Heart right ventricle (tissue), 16 donors: ENCODE data around the gene PTGR2. TPM values are rescaled to one million over a fixed set of nuclear protein-coding genes. Genes with fewer than 3 reads are reported as not detected.
"Not testable (repeated sequence)": the region's sequence is repeated elsewhere in the genome, so short reads cannot be mapped to it uniquely, and the experiment has no call there.

Experiments used
- ATAC-seq, 8 donors: fragments of 200-7000 bp; cut with Tn5 transposase; one replicate each; pipeline ENCODE4 v1.9.1; 2020; ENCODE audit warnings: mild to moderate bottlenecking in 8 of 8, moderate library complexity in 8 of 8, moderate number of reproducible peaks in 1 of 8
- DNase-seq, 2 donors: peaks; one replicate each; pipeline ENCODE4 v3.0.0-alpha.2; 2020
- H3K27ac ChIP-seq, 10 donors: fragments of 200-600 bp; sonication (generic) in 2 of 10; one replicate each; pipeline versions ENCODE4 v1.5.0 to v1.8.0; 2020 to 2022; ENCODE audit warnings: mild to moderate bottlenecking in 3 of 10
- H3K27me3 ChIP-seq, 7 donors: fragments of 200-600 bp; one replicate each; pipeline ENCODE4 v1.8.0; 2021 to 2022; ENCODE audit warnings: mild to moderate bottlenecking in 2 of 7
- H3K36me3 ChIP-seq, 9 donors: fragments of 200-600 bp; sonication (generic) in 1 of 9; one replicate each; pipeline versions ENCODE4 v1.5.0 to v1.8.0; 2020 to 2022; ENCODE audit warnings: mild to moderate bottlenecking in 2 of 9
- H3K4me1 ChIP-seq, 9 donors: fragments of 200-600 bp; sonication (generic) in 1 of 9; one replicate each; pipeline versions ENCODE4 v1.5.0 to v1.8.0; 2020 to 2022; ENCODE audit warnings: mild to moderate bottlenecking in 4 of 9
- H3K4me3 ChIP-seq, 10 donors: fragments of 200-600 bp; sonication (generic) in 2 of 10; one replicate each; pipeline versions ENCODE4 v1.5.0 to v1.8.0; 2020 to 2022; ENCODE audit warnings: mild to moderate bottlenecking in 7 of 10, moderate library complexity in 2 of 10
- H3K9me3 ChIP-seq, 11 donors: fragments of 200-600 bp in 10 of 11; sonication (generic) in 2 of 11; one replicate each; pipeline versions ENCODE4 v1.5.0 to v1.8.0; 2013 to 2022; ENCODE audit warnings: mild to moderate bottlenecking in 2 of 11, control low read depth in 1 of 11, moderate library complexity in 1 of 11
- CTCF ChIP-seq, 9 donors: fragments of 200-600 bp; sonication (generic) in 2 of 9; IDR thresholded peaks; one replicate each; pipeline versions ENCODE4 v1.5.0 to v1.8.0; 2021 to 2022; ENCODE audit warnings: antibody characterized with exemption in 9 of 9, mild to moderate bottlenecking in 5 of 9, moderate library complexity in 1 of 9
- WGBS, 2 donors: extraction: QIAGEN DNeasy Blood & Tissue Kit; methylation state at CpG; one replicate each; pipeline ENCODE4 v1.1.7; 2013; ENCODE audit warnings: inconsistent platforms in 1 of 2; 5-methylcytosine and 5-hydroxymethylcytosine counted together
- intact Hi-C, 10 donors: fragments of 100-400 bp; cut with DNase I; formaldehyde crosslinking; loops; one replicate each; pipeline versions ENCODE4 v1.11.1 to v1.14.2; 2022
- polyA plus RNA-seq, 2 donors: library from polyadenylated mRNA; stranded (reverse); fragments of 200-250 nt; gene quantifications; one replicate each; pipeline ENCODE4 v1.2.3, GENCODE V29; 2013
- total RNA-seq, 10 donors: library from RNA; stranded (reverse); fragmentation: NEBNext Ultra II Directional in 3 of 10; extraction: Animal tissue kit (Norgen Biotek cat#: 25700) in 3 of 10; gene quantifications; one replicate each; pipeline versions ENCODE4 v1.2.1 to v1.2.4, GENCODE V29; 2021 to 2023
- donor health status: Arrhythmogenic right ventricular cardiomyopathy.
- donor health status: ischemic (EF 13 %, LVEDD 7.1; RV severe dilation, severe dysfunction).
- donor health status: healthy with polysubstance abuse.
- donor health status: DM: no; HTN: yes; CAD: no.
- donor health status: DM: no; HTN: no; CAD: no.
- donor health status: ischemic (EF 25% LVEDD 6.9; RV normal size, moderate dysfunction).
- donor health status: ischemic (EF 25% LVEDD 5.7; RV mildly dilated, moderate dysfunction).
- donor health status: healthy.
- donor health status: DM: yes; HTN: yes; CAD: no.
- donor health status: Ischemic cardiomyopathy.
- donor health status: ischemic (EF 35%, LVEDD 5.7; RV mildly dilated, moderate dysfunction).
- donor health status: nonischemic (EF 11% LVEDD 7.7; RV severe dilation, severe dysfunction).
- donor health status: DM: yes; HTN: yes; CAD: no.
- donor health status: PGD.
- donor health status: ischemic (EF 29% LVEDD 5.4; RV normal size, mild dysfunction).
- donor health status: nonischemic (EF 23%, LVEDD 6.1; RV moderate dilation, normal function).

The PTGR2 gene
- total and polyA plus RNA-seq, 12 donors = 9.5 to 48.7 (median 35.4) TPM

GRCh38 chr14:73863209-73863608, 11.6 kb downstream of the PTGR2 start:
- H3K36me3 ChIP-seq = peaks cover 0 to 91% (median 22%) of the 10 kb centered on the region in 9 donors
- TF ChIP-seq CTCF (IDR thresholded peaks at IDR 0.05) = no peak

GRCh38 chr14:73865534-73866113, 14.0 kb downstream of the PTGR2 start:
- Histone ChIP-seq H3K4me1 (no peaks in the 10 kb centered on the region), H3K36me3 (peaks cover 0 to 75% (median 22%) of the 10 kb centered on the region in 9 donors)
- intact Hi-C loops = no loop called here

More at GRCh38 chr14:73863209-73863608, 11.6 kb downstream of the PTGR2 start:
- no peak overlapping the region for H3K27ac ChIP-seq
- intact Hi-C loops = no loop called here
- ATAC-seq = no peak
- no peaks in the 10 kb centered on the region for H3K27me3 ChIP-seq
- no peak overlapping the region for H3K4me3 ChIP-seq
- DNase-seq = no peak
- 91 to 93% methylated on average over 2 of the region's 2 CpGs for WGBS, 2 donors
- H3K9me3 ChIP-seq = no peaks in the 10 kb centered on the region
- H3K4me1 ChIP-seq = no peaks in the 10 kb centered on the region

GRCh38 chr14:73869754-73870153, 18.1 kb downstream of the PTGR2 start:
- not testable (repeated sequence) for H3K27me3 ChIP-seq, H3K4me1 ChIP-seq

More at GRCh38 chr14:73865534-73866113, 14.0 kb downstream of the PTGR2 start:
- 92 to 93% methylated on average over 8 of the region's 8 CpGs for WGBS, 2 donors
- DNase-seq (no peak), ATAC-seq (no peak)
- H3K4me3 ChIP-seq = no peak overlapping the region
- H3K27me3 ChIP-seq = no peaks in the 10 kb centered on the region
- no peak for TF ChIP-seq CTCF (IDR thresholded peaks at IDR 0.05)
- no peaks in the 10 kb centered on the region for H3K9me3 ChIP-seq
- no peak overlapping the region for H3K27ac ChIP-seq

GRCh38 chr14:73870525-73871235, 19.0 kb downstream of the PTGR2 start:
- Histone ChIP-seq H3K4me1 (no peaks in the 10 kb centered on the region), H3K9me3 (no peaks in the 10 kb centered on the region), H3K4me3 (no peak overlapping the region), H3K36me3 (peaks cover 0 to 70% (median 0%) of the 10 kb centered on the region in 9 donors), H3K27me3 (no peaks in the 10 kb centered on the region), H3K27ac (no peak overlapping the region)
- no peak for TF ChIP-seq CTCF (IDR thresholded peaks at IDR 0.05)
- intact Hi-C loops = no loop called here
- ATAC-seq (no peak), DNase-seq (no peak)
- 96 to 100% methylated on average over 2 of the region's 2 CpGs for WGBS, 2 donors

More at GRCh38 chr14:73869754-73870153, 18.1 kb downstream of the PTGR2 start:
- DNase-seq, ATAC-seq, H3K9me3 ChIP-seq, intact Hi-C loops, H3K27ac ChIP-seq, H3K4me3 ChIP-seq: not testable (repeated sequence)
- H3K36me3 ChIP-seq = peaks cover 0 to 70% (median 0%) of the 10 kb centered on the region in 9 donors
- 89 to 91% methylated on average over 11 of the region's 11 CpGs for WGBS, 2 donors

- intact Hi-C loops = no loop called here
- ATAC-seq (no peak), DNase-seq (no peak)
- Histone ChIP-seq H3K4me3 (no peak overlapping the region), H3K36me3 (peaks cover 0 to 70% (median 3%) of the 10 kb centered on the region in 9 donors), H3K4me1 (no peaks in the 10 kb centered on the region), H3K27ac (no peak overlapping the region), H3K9me3 (no peaks in the 10 kb centered on the region), H3K27me3 (no peaks in the 10 kb centered on the region)
- TF ChIP-seq CTCF (IDR thresholded peaks at IDR 0.05) = no peak
- 90 to 96% methylated on average over 3 of the region's 3 CpGs for WGBS, 2 donors
Measured at GRCh38 chr14:73873660-73874059, 22.0 kb downstream of the PTGR2 start.
